Measurements from ENCODE around the gene IL1RAPL1.

IL1RAPL1 gene

DNA sequence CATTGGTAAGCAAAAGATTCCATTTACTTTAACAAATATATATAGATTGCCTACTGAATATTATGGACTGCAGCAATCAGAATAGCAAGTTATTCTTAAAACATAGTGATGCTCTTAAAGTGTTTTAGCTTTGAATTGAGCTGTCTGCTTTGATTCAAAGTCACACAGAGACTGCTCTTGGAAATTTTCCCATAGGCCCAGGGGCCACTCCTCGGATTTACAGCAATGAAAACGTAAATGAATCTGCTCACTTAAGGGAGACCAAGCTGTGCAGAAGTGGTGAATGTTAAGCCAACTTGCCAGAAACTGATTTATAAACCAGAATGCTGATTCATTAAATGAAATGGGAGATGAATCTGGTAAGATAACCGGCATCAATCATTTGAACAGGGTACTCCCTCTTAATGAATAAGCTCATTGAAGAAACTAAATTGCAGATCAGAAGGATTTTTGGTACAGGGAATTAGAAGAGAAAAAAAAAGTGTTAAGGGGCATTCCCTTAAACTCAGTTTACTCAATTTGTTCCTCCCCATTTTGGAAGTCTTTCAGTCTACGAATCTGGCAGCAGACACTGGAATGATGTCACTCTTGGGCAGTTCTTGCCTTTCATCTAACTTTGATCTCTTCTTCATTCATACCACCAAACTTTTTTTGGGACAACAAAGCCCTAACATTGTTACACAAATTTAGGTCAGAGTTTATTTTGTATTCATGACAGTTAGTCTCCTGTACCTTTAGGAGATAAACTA lies 1264.8 kb downstream of the IL1RAPL1 start:
- TF ChIP-seq CTCF (conservative IDR thresholded peaks at IDR 0.05; ENCODE audit: low read length) (no peak), EZH2phosphoT487 (IDR thresholded peaks at IDR 0.05; ENCODE audit: borderline replicate concordance) (no peak)
- no peaks in the 10 kb centered on the region for H3K79me2 ChIP-seq (ENCODE audit: insufficient read depth, low read length)
- H3F3A ChIP-seq (ENCODE audit: low read depth): no peaks in the 10 kb centered on the region
- no peaks in the 10 kb centered on the region for H3K27me3 ChIP-seq (ENCODE audit: insufficient read depth, low read length, poor library complexity, severe bottlenecking)
- no peak overlapping the region for H2AFZ ChIP-seq (ENCODE audit: low read length)
- no peaks in the 10 kb centered on the region for H3K36me3 ChIP-seq (ENCODE audit: insufficient read depth, low read length)
- no peak overlapping the region for H3K9ac ChIP-seq (ENCODE audit: low read depth, low read length, poor library complexity, severe bottlenecking)
- H4K20me1 ChIP-seq (ENCODE audit: insufficient read depth, low read length, poor library complexity, severe bottlenecking): no peaks in the 10 kb centered on the region
- no peaks in the 10 kb centered on the region for H3K9me3 ChIP-seq (ENCODE audit: insufficient read depth, low read depth, low read length)
- no peak overlapping the region for H3K4me3 ChIP-seq (ENCODE audit: low read length, poor library complexity, severe bottlenecking)
- H3K4me1 ChIP-seq (ENCODE audit: insufficient read depth, low read length, poor library complexity, severe bottlenecking): no peaks in the 10 kb centered on the region
- no peak overlapping the region for H3K4me2 ChIP-seq (ENCODE audit: low read depth, low read length, poor library complexity, severe bottlenecking)
- no peaks in the 10 kb centered on the region for H3K9me2 ChIP-seq (replicated peaks; ENCODE audit: low read depth, low read length)

DNA sequence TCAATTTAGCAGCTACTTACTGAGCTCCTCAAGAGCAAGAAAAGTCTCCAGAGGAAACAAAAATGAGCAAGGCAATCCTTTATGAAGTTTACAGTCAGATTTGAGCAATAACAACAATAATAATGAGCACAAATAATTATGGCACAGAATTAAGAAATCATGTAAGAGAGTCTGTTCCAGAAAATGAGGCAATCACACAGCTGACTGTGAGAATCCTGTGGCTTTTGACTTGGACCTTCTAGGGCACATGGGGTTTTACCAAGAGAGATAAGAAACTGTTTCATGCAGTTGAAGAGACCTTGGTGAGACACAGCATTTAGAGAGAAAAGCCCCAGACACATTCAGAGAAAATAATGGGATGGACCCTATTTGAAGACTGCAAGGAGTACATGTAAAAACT lies 1265.5 kb downstream of the IL1RAPL1 start:
- no peaks in the 10 kb centered on the region for H3K36me3 ChIP-seq (ENCODE audit: insufficient read depth, low read length)
- H3K9me2 ChIP-seq (replicated peaks; ENCODE audit: low read depth, low read length): no peaks in the 10 kb centered on the region
- TF ChIP-seq CTCF (conservative IDR thresholded peaks at IDR 0.05; ENCODE audit: low read length) (no peak), EZH2phosphoT487 (IDR thresholded peaks at IDR 0.05; ENCODE audit: borderline replicate concordance) (no peak)
- H3K9ac ChIP-seq (ENCODE audit: low read depth, low read length, poor library complexity, severe bottlenecking): no peak overlapping the region
- no peaks in the 10 kb centered on the region for H3K79me2 ChIP-seq (ENCODE audit: insufficient read depth, low read length)
- no peaks in the 10 kb centered on the region for H3K27me3 ChIP-seq (ENCODE audit: insufficient read depth, low read length, poor library complexity, severe bottlenecking)
- H3K4me1 ChIP-seq (ENCODE audit: insufficient read depth, low read length, poor library complexity, severe bottlenecking): no peaks in the 10 kb centered on the region
- no peaks in the 10 kb centered on the region for H4K20me1 ChIP-seq (ENCODE audit: insufficient read depth, low read length, poor library complexity, severe bottlenecking)
- no peak overlapping the region for H2AFZ ChIP-seq (ENCODE audit: low read length)
- no peaks in the 10 kb centered on the region for H3F3A ChIP-seq (ENCODE audit: low read depth)
- no peak overlapping the region for H3K4me2 ChIP-seq (ENCODE audit: low read depth, low read length, poor library complexity, severe bottlenecking)
- H3K4me3 ChIP-seq (ENCODE audit: low read length, poor library complexity, severe bottlenecking): no peak overlapping the region
- H3K9me3 ChIP-seq (ENCODE audit: insufficient read depth, low read depth, low read length): no peaks in the 10 kb centered on the region

DNA sequence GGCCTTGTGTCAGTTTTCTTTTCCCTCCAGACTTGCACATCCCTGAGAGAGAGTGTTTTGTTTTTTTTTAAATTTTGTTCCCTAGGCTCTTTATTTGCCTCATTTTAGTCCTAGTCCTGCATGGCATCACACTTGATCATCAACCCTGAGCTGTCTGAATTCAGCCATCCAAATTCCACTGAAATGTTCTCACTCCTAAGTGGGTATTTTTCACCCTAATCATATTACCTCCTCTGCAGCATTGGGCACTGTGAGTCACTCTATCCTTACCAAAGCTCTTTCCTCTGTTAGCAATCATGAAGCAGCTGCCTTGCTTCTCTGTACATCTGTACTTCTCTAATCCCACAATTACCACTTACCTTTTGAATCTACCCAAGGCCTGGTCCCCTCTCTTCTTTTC lies 1271.5 kb downstream of the IL1RAPL1 start:
- Histone ChIP-seq H3K79me2 (ENCODE audit: insufficient read depth, low read length) (no peaks in the 10 kb centered on the region), H3K4me2 (ENCODE audit: low read depth, low read length, poor library complexity, severe bottlenecking) (no peak overlapping the region), H3K4me3 (ENCODE audit: low read length, poor library complexity, severe bottlenecking) (no peak overlapping the region), H3K9me3 (ENCODE audit: insufficient read depth, low read depth, low read length) (no peaks in the 10 kb centered on the region), H4K20me1 (ENCODE audit: insufficient read depth, low read length, poor library complexity, severe bottlenecking) (no peaks in the 10 kb centered on the region), H3F3A (ENCODE audit: low read depth) (no peaks in the 10 kb centered on the region), H3K36me3 (ENCODE audit: insufficient read depth, low read length) (no peaks in the 10 kb centered on the region), H3K4me1 (ENCODE audit: insufficient read depth, low read length, poor library complexity, severe bottlenecking) (no peaks in the 10 kb centered on the region), H3K27me3 (ENCODE audit: insufficient read depth, low read length, poor library complexity, severe bottlenecking) (no peaks in the 10 kb centered on the region), H2AFZ (ENCODE audit: low read length) (no peak overlapping the region), H3K9me2 (replicated peaks; ENCODE audit: low read depth, low read length) (no peaks in the 10 kb centered on the region), H3K9ac (ENCODE audit: low read depth, low read length, poor library complexity, severe bottlenecking) (no peak overlapping the region)
- TF ChIP-seq EZH2phosphoT487 (IDR thresholded peaks at IDR 0.05; ENCODE audit: borderline replicate concordance) (no peak), CTCF (conservative IDR thresholded peaks at IDR 0.05; ENCODE audit: low read length) (no peak)
